ENCODE data around the gene DCANP1. TPM values are rescaled to one million over a fixed set of nuclear protein-coding genes. Genes with fewer than 3 reads are reported as not detected.

The DCANP1 gene
- total RNA-seq, 2 experiments from 2014 or later: not detected

DNA sequence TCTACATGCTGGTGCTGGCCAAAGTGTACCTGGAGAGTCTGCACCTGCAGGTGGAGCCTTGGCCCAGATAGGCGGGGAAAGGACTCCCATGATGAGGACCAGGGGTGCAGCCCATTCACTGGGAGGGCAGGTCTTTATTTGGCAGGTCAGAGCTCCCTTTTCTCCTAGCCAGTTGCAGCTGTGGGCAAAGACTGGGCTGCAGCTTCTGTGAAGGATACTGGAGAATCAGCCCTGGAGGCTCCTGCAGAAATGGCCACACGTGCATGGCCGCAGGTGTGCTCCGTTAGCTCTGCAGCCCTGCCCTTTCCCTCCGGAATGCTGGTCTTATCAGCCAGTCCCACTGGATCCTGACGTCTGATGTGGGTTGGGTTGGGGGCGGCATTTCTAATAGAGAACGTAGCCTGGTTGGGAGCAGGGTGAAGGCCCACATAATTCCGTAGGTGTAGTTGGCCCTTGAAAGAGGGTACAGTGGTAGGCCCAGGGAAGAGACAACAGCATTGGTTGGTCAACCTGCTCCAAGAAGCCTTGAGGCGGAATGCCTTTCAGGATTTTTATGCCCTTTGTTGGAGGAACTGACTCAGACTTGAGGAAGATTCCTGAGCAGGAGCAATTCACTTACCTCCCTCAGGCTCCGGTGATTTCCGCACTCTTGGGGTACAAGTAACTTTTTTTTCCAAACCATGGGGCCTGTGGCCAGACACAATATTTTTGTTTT, 27.0 kb upstream of the DCANP1 start:
- Histone ChIP-seq H4K20me1 (ENCODE audit: insufficient read depth, low read length) (no peaks in the 10 kb centered on the region), H3K4me3 (ENCODE audit: low read depth, low read length, poor library complexity, severe bottlenecking) (no peak overlapping the region), H3K36me3 (ENCODE audit: insufficient read depth, low read length) (no peaks in the 10 kb centered on the region), H2AFZ (ENCODE audit: low read length) (no peak overlapping the region), H3K27ac (ENCODE audit: low read depth, low read length, poor library complexity, severe bottlenecking) (no peak overlapping the region), H3K9me3 (ENCODE audit: low read length) (no peaks in the 10 kb centered on the region), H3K79me2 (ENCODE audit: insufficient read depth, low read depth, low read length) (no peaks in the 10 kb centered on the region), H3K4me1 (ENCODE audit: insufficient read depth, low read length, poor library complexity, severe bottlenecking) (no peaks in the 10 kb centered on the region), H3K9me2 (ENCODE audit: insufficient read depth, low read length) (no peaks in the 10 kb centered on the region), H3K4me2 (ENCODE audit: low read length) (no peak overlapping the region)
- no TSS peak for BruUV-seq (replicated peaks)
- DNase-seq (ENCODE audit: low spot score): no peak
- intact Hi-C loops (cut with micrococcal nuclease; ENCODE audit: unreplicated experiment): no loop called here
- ChIA-PET CTCF (ENCODE audit: unreplicated experiment) (interaction anchor here (0.6 kb wide), 1 partner anchor 15 kb away, joined by 4 read pairs; no protein-coding TSS in a partner anchor), POLR2A (interaction anchor here (0.7 kb wide), 1 partner anchor 10 kb away, joined by 3 read pairs; no protein-coding TSS in a partner anchor)
- TF ChIP-seq, protein P1, sequence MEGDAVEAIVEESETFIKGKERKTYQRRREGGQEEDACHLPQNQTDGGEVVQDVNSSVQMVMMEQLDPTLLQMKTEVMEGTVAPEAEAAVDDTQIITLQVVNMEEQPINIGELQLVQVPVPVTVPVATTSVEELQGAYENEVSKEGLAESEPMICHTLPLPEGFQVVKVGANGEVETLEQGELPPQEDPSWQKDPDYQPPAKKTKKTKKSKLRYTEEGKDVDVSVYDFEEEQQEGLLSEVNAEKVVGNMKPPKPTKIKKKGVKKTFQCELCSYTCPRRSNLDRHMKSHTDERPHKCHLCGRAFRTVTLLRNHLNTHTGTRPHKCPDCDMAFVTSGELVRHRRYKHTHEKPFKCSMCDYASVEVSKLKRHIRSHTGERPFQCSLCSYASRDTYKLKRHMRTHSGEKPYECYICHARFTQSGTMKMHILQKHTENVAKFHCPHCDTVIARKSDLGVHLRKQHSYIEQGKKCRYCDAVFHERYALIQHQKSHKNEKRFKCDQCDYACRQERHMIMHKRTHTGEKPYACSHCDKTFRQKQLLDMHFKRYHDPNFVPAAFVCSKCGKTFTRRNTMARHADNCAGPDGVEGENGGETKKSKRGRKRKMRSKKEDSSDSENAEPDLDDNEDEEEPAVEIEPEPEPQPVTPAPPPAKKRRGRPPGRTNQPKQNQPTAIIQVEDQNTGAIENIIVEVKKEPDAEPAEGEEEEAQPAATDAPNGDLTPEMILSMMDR (conservative IDR thresholded peaks at IDR 0.05; ENCODE audit: low read length): no peak
- TF ChIP-seq EZH2phosphoT487 (IDR thresholded peaks at IDR 0.05; ENCODE audit: borderline replicate concordance, low read depth, low read length): no peak

DNA sequence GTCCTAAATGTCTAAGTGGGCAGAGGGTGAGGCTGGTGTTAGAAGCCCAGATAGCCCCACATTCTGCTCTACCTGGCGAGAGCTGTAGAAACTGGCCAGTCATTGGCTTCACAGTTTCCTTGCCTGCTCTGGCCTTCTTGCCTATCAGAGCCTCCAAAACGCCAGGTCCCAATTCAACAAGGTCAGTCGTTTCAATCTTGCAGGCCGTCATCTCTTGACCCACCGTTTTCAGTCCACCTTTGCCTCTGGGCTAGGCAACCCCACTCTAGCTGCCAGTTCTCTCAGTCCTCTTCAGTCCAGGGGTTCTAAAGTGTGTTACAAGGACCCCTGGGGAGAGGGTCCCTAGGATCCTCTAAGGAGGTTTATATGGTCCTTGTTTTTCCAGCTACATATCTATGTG, 25.0 kb upstream of the DCANP1 start:
- intact Hi-C loops (cut with micrococcal nuclease; ENCODE audit: unreplicated experiment): no loop called here
- Histone ChIP-seq H3K9me2 (ENCODE audit: insufficient read depth, low read length) (no peaks in the 10 kb centered on the region), H2AFZ (ENCODE audit: low read length) (no peak overlapping the region), H3K4me1 (ENCODE audit: insufficient read depth, low read length, poor library complexity, severe bottlenecking) (no peaks in the 10 kb centered on the region), H3K79me2 (ENCODE audit: insufficient read depth, low read depth, low read length) (no peaks in the 10 kb centered on the region), H3K36me3 (ENCODE audit: insufficient read depth, low read length) (no peaks in the 10 kb centered on the region), H3K4me3 (ENCODE audit: low read depth, low read length, poor library complexity, severe bottlenecking) (no peak overlapping the region), H3K27ac (ENCODE audit: low read depth, low read length, poor library complexity, severe bottlenecking) (no peak overlapping the region), H4K20me1 (ENCODE audit: insufficient read depth, low read length) (no peaks in the 10 kb centered on the region), H3K4me2 (ENCODE audit: low read length) (no peak overlapping the region), H3K9me3 (ENCODE audit: low read length) (no peaks in the 10 kb centered on the region)
- DNase-seq (ENCODE audit: low spot score): no peak
- ChIA-PET POLR2A (no interaction called here), CTCF (ENCODE audit: unreplicated experiment) (no interaction called here)
- TF ChIP-seq EZH2phosphoT487 (IDR thresholded peaks at IDR 0.05; ENCODE audit: borderline replicate concordance, low read depth, low read length): no peak
- no TSS peak for BruUV-seq (replicated peaks)

DNA sequence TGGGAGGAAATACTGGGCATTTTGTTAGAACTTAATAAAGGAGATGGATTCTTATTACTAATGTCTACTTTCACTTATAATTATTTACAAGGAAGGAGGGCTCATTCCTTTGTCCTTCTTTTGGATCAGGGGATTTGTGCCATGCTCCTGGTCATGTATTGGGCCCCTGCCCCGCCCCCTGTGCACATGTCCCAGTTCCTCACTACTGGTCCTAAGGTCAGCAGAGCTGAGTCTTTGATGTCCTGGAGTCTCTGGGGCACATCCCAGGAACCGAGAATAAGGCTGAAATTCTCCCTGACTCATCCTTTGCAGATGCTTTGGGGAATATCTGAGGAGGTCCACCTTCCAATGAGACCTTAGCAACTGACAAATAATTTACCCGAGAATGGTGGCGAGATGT, 24.6 kb upstream of the DCANP1 start:
- Histone ChIP-seq H3K27ac (ENCODE audit: low read depth, low read length, poor library complexity, severe bottlenecking) (no peak overlapping the region), H3K9me2 (ENCODE audit: insufficient read depth, low read length) (no peaks in the 10 kb centered on the region), H3K9me3 (ENCODE audit: low read length) (no peaks in the 10 kb centered on the region), H3K4me3 (ENCODE audit: low read depth, low read length, poor library complexity, severe bottlenecking) (no peak overlapping the region), H4K20me1 (ENCODE audit: insufficient read depth, low read length) (no peaks in the 10 kb centered on the region), H2AFZ (ENCODE audit: low read length) (no peak overlapping the region), H3K4me1 (ENCODE audit: insufficient read depth, low read length, poor library complexity, severe bottlenecking) (no peaks in the 10 kb centered on the region), H3K4me2 (ENCODE audit: low read length) (no peak overlapping the region), H3K36me3 (ENCODE audit: insufficient read depth, low read length) (no peaks in the 10 kb centered on the region), H3K79me2 (ENCODE audit: insufficient read depth, low read depth, low read length) (no peaks in the 10 kb centered on the region)
- ChIA-PET CTCF (ENCODE audit: unreplicated experiment) (no interaction called here), POLR2A (no interaction called here)
- BruUV-seq (replicated peaks): no TSS peak
- intact Hi-C loops (cut with micrococcal nuclease; ENCODE audit: unreplicated experiment): no loop called here
- DNase-seq (ENCODE audit: low spot score): no peak
- TF ChIP-seq, protein P1 (conservative IDR thresholded peaks at IDR 0.05; ENCODE audit: low read length): no peak
- TF ChIP-seq EZH2phosphoT487 (IDR thresholded peaks at IDR 0.05; ENCODE audit: borderline replicate concordance, low read depth, low read length): no peak
